ENCODE data around the gene CD7.
A peak's percentile ranks its signal among the peaks of the same experiment; 100 is the strongest.

CD7 gene

DNA sequence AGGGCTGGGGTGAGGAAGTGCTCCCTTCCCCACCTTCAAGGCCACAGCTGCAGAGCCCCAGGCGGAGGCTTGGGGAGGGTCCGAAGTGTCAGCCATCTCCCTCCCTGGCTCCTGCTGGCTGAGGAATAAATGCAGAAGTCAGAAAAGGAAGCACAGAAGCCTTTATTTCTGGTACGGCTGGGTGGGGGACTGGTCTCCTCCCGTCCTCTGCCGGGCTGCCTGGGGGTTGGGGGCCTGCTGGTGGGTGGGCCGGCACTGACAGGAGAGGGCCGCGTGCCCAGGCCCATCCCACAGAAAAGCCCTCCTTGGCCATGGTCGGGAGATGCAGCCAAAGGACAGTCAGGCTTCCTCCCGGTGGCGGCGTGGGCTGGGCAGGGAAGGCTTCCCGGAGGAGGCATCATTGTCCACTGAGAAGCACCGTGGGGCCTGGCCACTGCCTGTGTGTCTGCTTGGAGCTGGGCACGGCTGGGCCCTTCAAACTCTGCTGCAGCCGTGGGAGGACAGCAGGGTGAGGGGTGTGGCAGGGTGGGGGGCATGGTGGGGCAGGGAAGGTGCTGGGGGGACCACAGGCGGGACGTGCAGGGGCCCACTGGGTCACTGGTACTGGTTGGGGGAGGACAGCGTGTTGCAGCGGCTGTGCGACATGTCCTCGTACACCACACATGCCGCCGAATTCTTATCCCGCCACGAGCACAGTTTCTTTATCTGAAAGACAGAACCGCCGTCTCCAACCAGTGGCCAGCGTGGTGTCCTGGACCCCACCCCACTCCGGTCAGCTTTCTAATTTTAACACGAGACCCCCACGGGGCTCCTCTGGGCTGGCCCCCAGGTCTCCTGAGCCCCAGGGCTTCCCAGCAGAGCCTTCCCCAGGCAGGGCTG is 2.4 kb downstream of the CD7 start:
- peak overlapping the region; percentile 98 for H3K27ac Mint-ChIP-seq

DNA sequence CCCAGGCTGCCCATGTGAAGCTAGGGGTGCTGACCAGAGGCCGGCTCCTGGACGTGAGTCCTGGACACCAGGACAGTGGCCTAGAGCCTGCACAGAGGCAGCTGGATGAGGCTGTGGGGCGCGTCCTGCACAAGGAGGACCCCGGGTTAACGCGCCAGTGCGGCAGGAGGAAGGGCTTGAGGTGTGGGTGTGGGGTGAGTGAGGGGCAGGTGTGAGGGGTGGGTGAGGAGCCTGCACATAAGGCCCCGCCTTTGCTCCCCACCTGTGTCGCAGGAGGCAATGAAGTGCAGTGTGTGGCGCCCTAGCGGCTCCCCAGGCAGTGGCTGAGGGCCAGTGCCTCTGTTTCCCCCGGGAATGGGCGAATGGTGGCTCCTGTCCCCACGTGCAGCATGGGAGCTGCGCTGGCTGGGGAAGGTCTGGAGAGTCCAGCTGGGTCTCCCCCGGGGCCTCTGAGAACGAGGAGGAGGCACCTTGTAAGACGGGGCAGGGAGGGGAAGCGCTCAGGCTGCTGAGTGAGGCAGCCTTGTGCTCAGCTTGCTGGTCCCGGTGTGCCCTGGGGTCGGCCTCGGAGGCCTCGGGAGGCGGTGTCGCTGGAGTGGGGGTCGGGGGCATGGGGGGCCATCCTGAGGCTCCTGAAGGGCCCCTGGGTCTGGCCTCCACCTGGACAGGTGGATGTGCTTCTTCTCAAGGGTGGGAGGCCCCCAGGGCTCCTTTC is 3.2 kb downstream of the CD7 start:
- H3K27me3 Mint-ChIP-seq: no peaks in the 10 kb centered on the region
- H3K9me3 Mint-ChIP-seq (ENCODE audit: low read depth): no peaks in the 10 kb centered on the region
- H3K27ac Mint-ChIP-seq: peak overlapping the region; percentile 76
- H3K4me3 Mint-ChIP-seq: peak overlapping the region; percentile 96
- H3K36me3 Mint-ChIP-seq: peaks cover 4% of the 10 kb centered on the region
- peaks cover 24% of the 10 kb centered on the region for H3K4me1 Mint-ChIP-seq (ENCODE audit: low read depth)

More for the DNA sequence above, 2.4 kb downstream of the CD7 start:
- Mint-ChIP-seq H3K27me3 (no peaks in the 10 kb centered on the region), H3K9me3 (ENCODE audit: low read depth) (no peaks in the 10 kb centered on the region), H3K4me1 (ENCODE audit: low read depth) (peaks cover 22% of the 10 kb centered on the region), H3K36me3 (peaks cover 4% of the 10 kb centered on the region), H3K4me3 (peak overlapping the region; percentile 96)

DNA sequence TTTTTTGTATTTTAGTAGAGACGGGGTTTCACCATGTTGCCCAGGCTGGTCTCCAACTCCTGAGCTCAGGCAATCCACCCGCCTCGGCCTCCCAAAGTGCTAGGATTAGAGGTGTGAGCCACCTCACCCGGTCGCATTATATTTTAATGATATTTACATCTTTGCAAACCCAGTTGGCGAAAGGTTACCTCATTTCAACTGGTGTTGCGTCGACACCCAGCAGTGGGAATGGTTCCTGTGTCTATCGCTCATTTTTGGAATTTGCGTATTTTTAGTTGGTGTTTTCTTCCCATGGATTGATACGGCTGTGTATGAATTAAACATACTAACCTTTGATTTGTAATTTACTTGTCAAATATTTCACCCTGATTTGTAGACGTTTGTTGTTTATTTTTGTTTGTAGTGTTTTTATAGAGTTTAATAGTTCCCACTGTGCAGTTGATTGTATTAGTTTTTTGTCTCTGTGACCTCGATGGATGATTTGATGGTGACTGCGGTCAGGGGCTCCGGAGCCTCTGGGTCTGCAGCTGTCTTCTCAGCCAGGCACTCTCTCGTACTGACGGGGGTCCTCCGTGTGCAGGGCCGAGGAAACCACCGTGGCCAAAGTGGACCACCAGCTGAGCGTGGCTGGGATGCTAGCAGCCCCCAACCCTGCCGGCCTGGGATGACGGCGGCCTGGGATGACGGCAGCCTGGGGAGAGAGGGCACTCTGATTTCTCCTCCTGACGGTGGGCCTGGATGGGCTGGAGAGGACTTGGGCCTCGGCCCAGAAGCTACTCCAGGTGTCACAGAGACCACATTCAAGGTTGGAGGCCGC is 4.0 kb downstream of the CD7 start:
- no peaks in the 10 kb centered on the region for H3K9me3 Mint-ChIP-seq (ENCODE audit: low read depth)
- H3K4me1 Mint-ChIP-seq (ENCODE audit: low read depth): peaks cover 24% of the 10 kb centered on the region
- H3K27ac Mint-ChIP-seq: peak overlapping the region; percentile 81
- peak overlapping the region; percentile 59 for H3K4me3 Mint-ChIP-seq
- peaks cover 4% of the 10 kb centered on the region for H3K36me3 Mint-ChIP-seq
- no peaks in the 10 kb centered on the region for H3K27me3 Mint-ChIP-seq

GRCh38 chr17:82311971-82312370 is 5.4 kb downstream of the CD7 start:
- peaks cover 26% of the 10 kb centered on the region for H3K4me1 Mint-ChIP-seq (ENCODE audit: low read depth)
- H3K36me3 Mint-ChIP-seq: peaks cover 4% of the 10 kb centered on the region
- no peaks in the 10 kb centered on the region for H3K27me3 Mint-ChIP-seq
- no peaks in the 10 kb centered on the region for H3K9me3 Mint-ChIP-seq (ENCODE audit: low read depth)
- no peak overlapping the region for H3K27ac Mint-ChIP-seq
- H3K4me3 Mint-ChIP-seq: no peak overlapping the region

DNA sequence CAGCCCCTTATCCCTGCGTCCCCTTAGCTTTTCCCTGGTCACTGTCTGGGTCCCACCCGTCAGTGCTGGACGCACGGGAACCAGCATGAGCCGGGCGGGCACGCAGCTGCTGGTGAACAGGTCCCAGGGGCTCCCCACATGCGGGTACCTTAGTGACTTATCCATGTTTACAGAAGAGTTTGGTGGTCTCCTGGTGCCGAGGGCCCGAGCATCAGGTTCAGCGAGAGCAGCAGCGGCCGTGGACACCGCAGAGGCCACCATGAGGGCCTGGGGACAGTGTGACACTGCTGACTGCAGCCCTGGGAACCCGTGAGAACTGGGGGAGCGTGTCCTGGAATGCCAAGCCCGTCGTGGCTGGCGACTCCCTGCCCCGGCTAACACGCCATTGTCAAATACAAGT is 6.5 kb downstream of the CD7 start:
- Mint-ChIP-seq H3K27me3 (no peaks in the 10 kb centered on the region), H3K27ac (peak overlapping the region; percentile 34), H3K9me3 (ENCODE audit: low read depth) (no peaks in the 10 kb centered on the region), H3K4me3 (no peak overlapping the region), H3K36me3 (peaks cover 4% of the 10 kb centered on the region), H3K4me1 (ENCODE audit: low read depth) (peaks cover 35% of the 10 kb centered on the region)

GRCh38 chr17:82309656-82310570 is 7.5 kb downstream of the CD7 start:
- Mint-ChIP-seq H3K27ac (peak overlapping the region; percentile 51), H3K4me1 (ENCODE audit: low read depth) (peaks cover 39% of the 10 kb centered on the region), H3K4me3 (no peak overlapping the region), H3K36me3 (peaks cover 2% of the 10 kb centered on the region), H3K9me3 (ENCODE audit: low read depth) (no peaks in the 10 kb centered on the region), H3K27me3 (no peaks in the 10 kb centered on the region)

DNA sequence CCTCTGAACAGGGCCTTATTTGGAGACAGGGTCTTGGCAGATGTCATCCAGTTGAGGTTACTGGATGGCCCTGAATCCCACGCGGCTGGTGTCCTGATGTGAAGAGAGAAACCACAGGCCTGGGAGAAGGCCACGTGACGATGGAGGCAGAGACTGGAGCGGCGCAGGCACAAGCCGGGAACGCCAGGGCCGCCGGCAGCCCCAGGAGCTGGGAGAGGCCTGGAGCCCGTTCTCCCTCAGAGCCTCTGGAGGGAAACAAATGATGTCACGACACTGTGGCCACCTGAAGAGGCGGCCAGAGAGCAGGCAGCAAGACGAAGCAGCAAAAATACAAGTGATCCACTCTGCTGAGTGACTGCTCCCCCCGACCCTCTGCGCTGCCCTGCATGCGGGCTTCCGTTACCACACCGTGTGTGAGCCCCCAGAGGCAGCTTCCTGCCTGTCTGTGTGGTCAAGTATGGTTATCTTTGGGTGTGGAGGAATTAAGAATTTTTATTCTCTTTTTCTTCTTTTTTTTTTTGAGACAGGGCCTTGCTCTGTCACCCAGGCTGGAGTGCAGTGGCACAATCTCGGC is 11.6 kb downstream of the CD7 start:
- H3K4me1 Mint-ChIP-seq (ENCODE audit: low read depth): peaks cover 57% of the 10 kb centered on the region
- H3K36me3 Mint-ChIP-seq: no peaks in the 10 kb centered on the region
- H3K4me3 Mint-ChIP-seq: peak overlapping the region; percentile 66
- no peaks in the 10 kb centered on the region for H3K9me3 Mint-ChIP-seq (ENCODE audit: low read depth)
- no peaks in the 10 kb centered on the region for H3K27me3 Mint-ChIP-seq
- peak overlapping the region; percentile 94 for H3K27ac Mint-ChIP-seq

- no peaks in the 10 kb centered on the region for H3K27me3 Mint-ChIP-seq
- H3K4me3 Mint-ChIP-seq: peak overlapping the region; percentile 42
- no peaks in the 10 kb centered on the region for H3K36me3 Mint-ChIP-seq
- H3K4me1 Mint-ChIP-seq (ENCODE audit: low read depth): peaks cover 63% of the 10 kb centered on the region
- peak overlapping the region; percentile 94 for H3K27ac Mint-ChIP-seq
- H3K9me3 Mint-ChIP-seq (ENCODE audit: low read depth): no peaks in the 10 kb centered on the region
These were observed 12.3 kb downstream of the CD7 start for GRCh38 chr17:82304826-82305726.

DNA sequence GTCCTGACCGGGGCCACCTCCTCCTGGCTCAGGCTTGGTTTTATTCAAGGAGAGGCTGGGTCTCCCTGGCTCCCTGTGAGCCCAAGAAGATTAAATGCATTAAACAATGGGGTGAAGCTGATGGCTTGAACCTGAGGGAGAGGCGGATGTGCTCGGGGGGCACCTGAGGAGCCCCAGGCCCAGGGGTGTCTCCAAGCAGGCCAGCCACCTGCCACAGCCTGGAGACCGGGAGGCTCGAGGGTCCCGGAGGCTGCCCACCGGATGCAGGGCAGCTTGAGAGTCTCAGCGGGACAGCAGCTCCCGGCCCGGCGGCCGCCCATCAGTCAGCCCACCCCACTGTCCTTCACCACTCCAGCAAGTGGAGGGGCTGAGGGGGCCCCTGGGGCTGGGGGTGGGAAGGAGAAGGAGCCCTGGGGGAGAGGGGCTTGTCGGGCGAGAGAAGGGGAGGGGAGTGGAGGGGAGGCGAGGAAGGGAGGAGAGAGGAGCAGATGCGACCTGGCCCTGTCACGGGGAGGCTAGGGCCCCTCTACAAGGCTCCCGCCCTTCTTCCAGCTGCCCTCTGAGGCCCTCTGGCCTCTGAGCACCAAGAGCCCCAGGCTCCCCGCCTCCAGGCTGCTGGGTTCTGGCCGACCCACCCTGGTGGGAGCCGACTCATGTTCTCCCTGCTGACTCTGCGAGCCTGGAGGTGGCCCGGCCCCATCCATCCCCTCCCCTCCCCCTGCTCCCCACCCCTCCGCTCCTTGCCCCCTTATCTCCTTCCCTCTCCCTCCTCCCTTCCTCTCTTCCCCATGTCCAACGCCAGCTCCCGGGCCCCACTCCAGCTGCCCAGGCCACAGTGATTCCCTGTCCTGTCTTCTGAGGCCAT is 13.2 kb downstream of the CD7 start:
- Mint-ChIP-seq H3K4me3 (peak overlapping the region; percentile 52), H3K27ac (peak overlapping the region; percentile 94), H3K4me1 (ENCODE audit: low read depth) (peaks cover 70% of the 10 kb centered on the region), H3K27me3 (no peaks in the 10 kb centered on the region), H3K36me3 (no peaks in the 10 kb centered on the region), H3K9me3 (ENCODE audit: low read depth) (no peaks in the 10 kb centered on the region)

- Mint-ChIP-seq H3K9me3 (ENCODE audit: low read depth) (no peaks in the 10 kb centered on the region), H3K4me1 (ENCODE audit: low read depth) (peaks cover 76% of the 10 kb centered on the region), H3K36me3 (no peaks in the 10 kb centered on the region), H3K27ac (peak overlapping the region; percentile 75), H3K27me3 (no peaks in the 10 kb centered on the region), H3K4me3 (peak overlapping the region; percentile 83)
These were observed 14.1 kb downstream of the CD7 start for GRCh38 chr17:82302991-82303943.

GRCh38 chr17:82302568-82302963 is 14.8 kb downstream of the CD7 start:
- no peaks in the 10 kb centered on the region for H3K27me3 Mint-ChIP-seq
- no peaks in the 10 kb centered on the region for H3K36me3 Mint-ChIP-seq
- H3K4me1 Mint-ChIP-seq (ENCODE audit: low read depth): peaks cover 77% of the 10 kb centered on the region
- no peaks in the 10 kb centered on the region for H3K9me3 Mint-ChIP-seq (ENCODE audit: low read depth)
- H3K4me3 Mint-ChIP-seq: peak overlapping the region; percentile 83
- peak overlapping the region; percentile 85 for H3K27ac Mint-ChIP-seq
